GM12878 (cell line): ENCODE data around the gene SNRPA.

Experiments
- CEBPB ChIP-seq, 2 experiments: fragments of 150-350 bp in 1 of 2; IDR thresholded peaks; 2 replicates each; pipeline ENCODE4 v1.6.1; 2012 to 2014; ENCODE audit warnings: low read depth in 2 of 2, low read length in 2 of 2, borderline replicate concordance in 1 of 2, inconsistent platforms in 1 of 2
- JUND ChIP-seq: IDR thresholded peaks from 2 replicates; pipeline ENCODE4 v1.6.1; 2012; ENCODE audit warnings: low read depth, mild to moderate bottlenecking, low read length, improper control_type of control experiment, moderate library complexity
- POLR2AphosphoS5 ChIP-seq: IDR thresholded peaks from 2 replicates; pipeline ENCODE4 v1.6.1; 2011; ENCODE audit warnings: mild to moderate bottlenecking, low read length, inconsistent platforms
- TF ChIP-seq, protein P1 (sequence below), 3 experiments: IDR thresholded peaks in 2 of 3; conservative IDR thresholded peaks in 1 of 3; 2 replicates each; pipeline ENCODE4 v1.5.1; 2011; ENCODE audit warnings: low read depth in 3 of 3, low read length in 3 of 3, mild to moderate bottlenecking in 3 of 3, control low read depth in 2 of 3, moderate library complexity in 2 of 3, inconsistent platforms in 1 of 3, mixed read lengths in 1 of 3; ENCODE audit not compliant: control insufficient read depth in 2 of 3, insufficient read depth in 1 of 3; ENCODE audit errors: extremely low read depth in 1 of 3

DNA sequence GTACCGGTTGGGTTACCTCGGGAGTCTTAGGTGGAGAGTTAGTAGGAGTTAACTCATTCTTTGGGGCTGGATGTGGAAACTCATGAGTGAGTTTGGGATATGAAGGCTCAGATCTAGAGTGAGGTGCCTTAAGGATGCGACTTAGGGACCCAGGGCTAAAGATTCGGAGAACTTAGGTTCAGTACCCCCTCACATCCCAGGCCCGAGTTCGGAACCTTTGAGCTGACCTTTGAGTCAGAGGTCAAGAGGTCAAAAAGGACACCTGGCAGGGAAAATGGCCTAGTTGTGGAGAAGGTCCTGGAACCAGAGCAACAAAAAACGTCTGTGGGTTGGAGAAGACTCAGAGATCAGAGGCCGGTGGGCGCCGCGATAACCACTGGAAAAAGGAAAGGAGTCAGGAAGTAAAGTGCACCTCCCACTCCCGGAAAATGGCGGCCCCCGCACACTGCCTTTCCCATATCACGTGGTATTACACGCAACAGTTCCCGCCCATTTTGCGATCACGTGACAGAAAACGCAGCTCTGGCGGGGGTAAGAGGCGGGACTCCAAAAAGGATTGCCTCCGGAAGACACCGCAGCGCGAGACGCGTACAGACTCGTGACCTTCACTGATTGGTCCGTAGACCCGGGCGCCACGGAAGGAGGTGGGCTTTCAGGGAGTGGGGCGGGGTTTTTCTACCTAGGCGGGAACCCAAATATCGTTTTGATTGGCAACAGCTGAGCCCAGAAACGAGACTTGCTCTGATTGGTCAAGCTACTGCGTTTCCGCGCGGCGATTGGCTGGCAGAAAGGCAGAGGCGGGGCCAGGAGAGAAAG, 737 bp upstream of the SNRPA start, which contains the start of gene ACTMAP:
- TF ChIP-seq JUND (no peak), POLR2AphosphoS5 (peak; percentile 68; the same call in 1 of the 2 replicates), CEBPB (IDR thresholded peaks at IDR 0.05; ENCODE audit: borderline replicate concordance in 1 of 2, low read depth in 2 of 2, low read length in 2 of 2) (peak in 1 of 2 experiments; percentile 71; a peak in 1 of 4 replicates)
- TF ChIP-seq, protein P1, sequence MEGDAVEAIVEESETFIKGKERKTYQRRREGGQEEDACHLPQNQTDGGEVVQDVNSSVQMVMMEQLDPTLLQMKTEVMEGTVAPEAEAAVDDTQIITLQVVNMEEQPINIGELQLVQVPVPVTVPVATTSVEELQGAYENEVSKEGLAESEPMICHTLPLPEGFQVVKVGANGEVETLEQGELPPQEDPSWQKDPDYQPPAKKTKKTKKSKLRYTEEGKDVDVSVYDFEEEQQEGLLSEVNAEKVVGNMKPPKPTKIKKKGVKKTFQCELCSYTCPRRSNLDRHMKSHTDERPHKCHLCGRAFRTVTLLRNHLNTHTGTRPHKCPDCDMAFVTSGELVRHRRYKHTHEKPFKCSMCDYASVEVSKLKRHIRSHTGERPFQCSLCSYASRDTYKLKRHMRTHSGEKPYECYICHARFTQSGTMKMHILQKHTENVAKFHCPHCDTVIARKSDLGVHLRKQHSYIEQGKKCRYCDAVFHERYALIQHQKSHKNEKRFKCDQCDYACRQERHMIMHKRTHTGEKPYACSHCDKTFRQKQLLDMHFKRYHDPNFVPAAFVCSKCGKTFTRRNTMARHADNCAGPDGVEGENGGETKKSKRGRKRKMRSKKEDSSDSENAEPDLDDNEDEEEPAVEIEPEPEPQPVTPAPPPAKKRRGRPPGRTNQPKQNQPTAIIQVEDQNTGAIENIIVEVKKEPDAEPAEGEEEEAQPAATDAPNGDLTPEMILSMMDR (IDR thresholded peaks at IDR 0.05 in 2 of 3, conservative IDR thresholded peaks at IDR 0.05 in 1 of 3; ENCODE audit: control insufficient read depth in 2 of 3, extremely low read depth in 1 of 3, insufficient read depth in 1 of 3, low read depth in 3 of 3, low read length in 3 of 3): no peak
